H9 (cell line): ENCODE results near the gene SMIM41. TPM values are rescaled to one million over a fixed set of nuclear protein-coding genes. Genes with fewer than 3 reads are reported as not detected.

ENCODE experiments used
- DNase-seq: peaks from one replicate; pipeline ENCODE4 v3.0.0-alpha.2; 2017
- H2AFZ ChIP-seq: one replicate; pipeline ENCODE4 v1.6.1; 2013; ENCODE audit warnings: mild to moderate bottlenecking, low read length, control low read depth, moderate library complexity
- H2AK5ac ChIP-seq: 2 replicates; pipeline ENCODE4 v1.6.1; 2013; ENCODE audit warnings: low read length, control low read depth, mixed read lengths; ENCODE audit not compliant: insufficient read length
- H2BK120ac ChIP-seq: one replicate; pipeline ENCODE4 v1.6.1; 2013; ENCODE audit warnings: low read depth, mild to moderate bottlenecking, low read length, control low read depth, inconsistent platforms; ENCODE audit not compliant: poor library complexity, severe bottlenecking
- H2BK12ac ChIP-seq: 2 replicates; pipeline ENCODE4 v1.6.1; 2013; ENCODE audit warnings: low read length, control low read depth, mixed read lengths, low read depth; ENCODE audit not compliant: insufficient read length
- H2BK15ac ChIP-seq: 2 replicates; pipeline ENCODE4 v1.6.1; 2013; ENCODE audit warnings: low read depth, low read length, control low read depth
- H2BK20ac ChIP-seq: one replicate; pipeline ENCODE4 v1.6.1; 2013; ENCODE audit warnings: low read depth, mild to moderate bottlenecking, low read length, control low read depth, inconsistent platforms; ENCODE audit not compliant: poor library complexity, severe bottlenecking
- H2BK5ac ChIP-seq: 2 replicates; pipeline ENCODE4 v1.6.1; 2013; ENCODE audit warnings: low read length, control low read depth, mixed read lengths; ENCODE audit not compliant: insufficient read length
- H3K14ac ChIP-seq: 2 replicates; pipeline ENCODE4 v1.6.1; 2013; ENCODE audit warnings: low read length, control low read depth; ENCODE audit not compliant: insufficient read depth
- H3K18ac ChIP-seq: 2 replicates; pipeline ENCODE4 v1.6.1; 2013; ENCODE audit warnings: low read depth, mild to moderate bottlenecking, mixed read lengths, low read length, control low read depth; ENCODE audit not compliant: insufficient read length
- H3K23ac ChIP-seq: 2 replicates; pipeline ENCODE4 v1.6.1; 2013; ENCODE audit warnings: low read length, control low read depth, mixed read lengths, low read depth; ENCODE audit not compliant: insufficient read length
- H3K23me2 ChIP-seq: 2 replicates; pipeline ENCODE4 v1.6.1; 2013; ENCODE audit warnings: low read depth, mild to moderate bottlenecking, mixed read lengths, low read length, control low read depth; ENCODE audit not compliant: insufficient read length, poor library complexity, severe bottlenecking
- H3K27ac ChIP-seq: 2 replicates; pipeline ENCODE4 v1.5.1; 2013; ENCODE audit warnings: low read length, control low read depth, mixed read lengths, low read depth; ENCODE audit not compliant: insufficient read length
- H3K27me3 ChIP-seq: 2 replicates; pipeline ENCODE4 v1.6.1; 2013; ENCODE audit warnings: low read length, control low read depth, inconsistent platforms; ENCODE audit not compliant: insufficient read depth
- H3K4ac ChIP-seq: 2 replicates; pipeline ENCODE4 v1.6.1; 2013; ENCODE audit warnings: low read depth, mild to moderate bottlenecking, control low read depth, inconsistent platforms, low read length, moderate library complexity
- H3K4me1 ChIP-seq: 2 replicates; pipeline ENCODE4 v1.6.1; 2013; ENCODE audit warnings: low read length, control low read depth, inconsistent platforms; ENCODE audit not compliant: insufficient read depth
- H3K4me2 ChIP-seq: 2 replicates; pipeline ENCODE4 v1.6.1; 2013; ENCODE audit warnings: low read length, control low read depth, mixed read lengths; ENCODE audit not compliant: insufficient read length, insufficient read depth
- H3K56ac ChIP-seq: 2 replicates; pipeline ENCODE4 v1.6.1; 2013; ENCODE audit warnings: low read depth, mild to moderate bottlenecking, mixed read lengths, low read length, control low read depth; ENCODE audit not compliant: insufficient read length
- H3K79me1 ChIP-seq: 2 replicates; pipeline ENCODE4 v1.6.1; 2013; ENCODE audit warnings: low read depth, mild to moderate bottlenecking, moderate library complexity, low read length, control low read depth, inconsistent platforms; ENCODE audit not compliant: insufficient read depth, poor library complexity, severe bottlenecking
- H3K79me2 ChIP-seq: 2 replicates; pipeline ENCODE4 v1.6.1; 2013; ENCODE audit warnings: low read length, control low read depth, inconsistent platforms; ENCODE audit not compliant: insufficient read depth
- H3K9ac ChIP-seq: 2 replicates; pipeline ENCODE4 v1.6.1; 2013; ENCODE audit warnings: low read length, control low read depth, mixed read lengths; ENCODE audit not compliant: insufficient read length; ENCODE audit errors: extremely low read depth
- H3K9me3 ChIP-seq: one replicate; pipeline ENCODE4 v1.6.1; 2013; ENCODE audit warnings: low read depth, low read length, inconsistent platforms; ENCODE audit not compliant: control insufficient read depth
- H3T11ph ChIP-seq: one replicate; pipeline ENCODE4 v1.6.1; 2013; ENCODE audit warnings: mild to moderate bottlenecking, low read length, control low read depth, inconsistent platforms
- H4K20me1 ChIP-seq: one replicate; pipeline ENCODE4 v1.6.1; 2013; ENCODE audit not compliant: control insufficient read depth, insufficient read length, insufficient read depth
- H4K5ac ChIP-seq: 2 replicates; pipeline ENCODE4 v1.6.1; 2013; ENCODE audit warnings: low read depth, mild to moderate bottlenecking, mixed read lengths, low read length, control low read depth; ENCODE audit not compliant: insufficient read length
- H4K8ac ChIP-seq: replicated peaks from 2 replicates; pipeline ENCODE4 v1.6.1; 2013; ENCODE audit warnings: low read length, control low read depth, mixed read lengths, low read depth; ENCODE audit not compliant: insufficient read length
- H4K91ac ChIP-seq: 2 replicates; pipeline ENCODE4 v1.6.1; 2013; ENCODE audit warnings: low read depth, mild to moderate bottlenecking, moderate library complexity, mixed read lengths, low read length, control low read depth; ENCODE audit not compliant: insufficient read length
- H3K27ac Mint-ChIP-seq, 3 experiments: 2 replicates in 2 of 3; 3 replicates in 1 of 3; pipeline ENCODE4 v1.8.0; 2020 to 2021; ENCODE audit warnings: mixed read lengths in 3 of 3, mild to moderate bottlenecking in 1 of 3, moderate library complexity in 1 of 3
- H3K27me3 Mint-ChIP-seq: 2 replicates; pipeline ENCODE4 v1.8.0; 2021; ENCODE audit warnings: low read depth, mild to moderate bottlenecking, moderate library complexity, mixed read lengths
- H3K36me3 Mint-ChIP-seq, 3 experiments: 2 replicates in 2 of 3; 3 replicates in 1 of 3; pipeline ENCODE4 v1.8.0; 2020 to 2021; ENCODE audit warnings: low read depth in 3 of 3, mixed read lengths in 3 of 3; ENCODE audit not compliant: insufficient read depth in 1 of 3
- H3K4me1 Mint-ChIP-seq, 2 experiments: 2 replicates each; pipeline ENCODE4 v1.8.0; 2020; ENCODE audit warnings: mixed read lengths in 2 of 2
- H3K4me3 Mint-ChIP-seq, 2 experiments: 2 replicates in 1 of 2; 3 replicates in 1 of 2; pipeline ENCODE4 v1.8.0; 2020 to 2021; ENCODE audit warnings: mild to moderate bottlenecking in 2 of 2, mixed read lengths in 2 of 2, moderate library complexity in 1 of 2
- H3K9me3 Mint-ChIP-seq, 2 experiments: 2 replicates in 1 of 2; 3 replicates in 1 of 2; pipeline ENCODE4 v1.8.0; 2020; ENCODE audit warnings: mild to moderate bottlenecking in 2 of 2, mixed read lengths in 2 of 2, moderate library complexity in 1 of 2
- CTCF ChIP-seq: fragments of 200-600 bp; sonication (generic); conservative IDR thresholded peaks from 3 replicates; pipeline ENCODE4 v1.8.0; 2021; ENCODE audit warnings: antibody characterized with exemption, mild to moderate bottlenecking
- WGBS: extraction: QIAGEN DNeasy Blood & Tissue Kit; methylation state at CpG from one replicate; pipeline ENCODE4 v1.1.7; 2013; ENCODE audit warnings: missing lambda C conversion rate, low lambda C conversion rate, mixed read lengths; ENCODE audit not compliant: insufficient read length; ENCODE audit errors: extremely low coverage; 5-methylcytosine and 5-hydroxymethylcytosine counted together
- total RNA-seq: library from RNA; stranded (reverse); gene quantifications from 2 replicates; pipeline ENCODE4 v1.2.1, GENCODE V29; 2021

The SMIM41 gene
- total RNA-seq, 1 experiment from 2014 or later, result not detected

- Histone ChIP-seq H3K9ac (no peak overlapping the region), H2BK15ac (no peak overlapping the region), H3K79me1 (no peaks in the 10 kb centered on the region), H4K91ac (no peak overlapping the region), H3K4ac (no peak overlapping the region), H2BK120ac (no peak overlapping the region), H2BK5ac (no peak overlapping the region), H3K27ac (no peak overlapping the region), H3K27me3 (no peaks in the 10 kb centered on the region), H2AFZ (no peak overlapping the region), H3K23me2 (no peaks in the 10 kb centered on the region), H4K8ac (no peak overlapping the region), H3K18ac (no peak overlapping the region), H3K79me2 (no peaks in the 10 kb centered on the region), H2BK12ac (no peak overlapping the region), H3K14ac (no peak overlapping the region; the same call in 1 of the 2 replicates), H4K5ac (no peak overlapping the region), H3K4me1 (no peaks in the 10 kb centered on the region), H2AK5ac (no peak overlapping the region), H3K9me3 (no peaks in the 10 kb centered on the region), H3T11ph (no peak overlapping the region), H4K20me1 (no peaks in the 10 kb centered on the region), H3K23ac (no peak overlapping the region), H3K56ac (no peak overlapping the region), H3K4me2 (no peak overlapping the region), H2BK20ac (no peak overlapping the region)
- WGBS, result no CpG with 5 or more reads among the region's 12 CpGs
- peaks cover 0 to 3% (median 0%) of the 10 kb centered on the region in 3 experiments; a peak in 1 of 7 replicates for H3K36me3 Mint-ChIP-seq
- H3K9me3 Mint-ChIP-seq, result no peaks in the 10 kb centered on the region
- no peak for DNase-seq
- no peak overlapping the region for H3K4me3 Mint-ChIP-seq
- H3K4me1 Mint-ChIP-seq, result peaks cover 2 to 6% of the 10 kb centered on the region in 2 experiments; a peak in 1 of 4 replicates
- no peak overlapping the region for H3K27ac Mint-ChIP-seq
- TF ChIP-seq CTCF, result no peak
- peaks cover 36% of the 10 kb centered on the region for H3K27me3 Mint-ChIP-seq
These were observed 15.4 kb upstream of the SMIM41 start for GRCh38 chr12:52063981-52064649.
